ENCODE data around the gene FOXK1. TPM values are rescaled to one million over a fixed set of nuclear protein-coding genes. Genes with fewer than 3 reads are reported as not detected.

Gene FOXK1
- total and polyA plus RNA-seq, 9 of the 15 experiments (the other 6 are each of a cell fraction or from before 2014, with no cell fraction given), result 0.32 to 45.5 (median 8.1) TPM

- TF ChIP-seq, protein P1, sequence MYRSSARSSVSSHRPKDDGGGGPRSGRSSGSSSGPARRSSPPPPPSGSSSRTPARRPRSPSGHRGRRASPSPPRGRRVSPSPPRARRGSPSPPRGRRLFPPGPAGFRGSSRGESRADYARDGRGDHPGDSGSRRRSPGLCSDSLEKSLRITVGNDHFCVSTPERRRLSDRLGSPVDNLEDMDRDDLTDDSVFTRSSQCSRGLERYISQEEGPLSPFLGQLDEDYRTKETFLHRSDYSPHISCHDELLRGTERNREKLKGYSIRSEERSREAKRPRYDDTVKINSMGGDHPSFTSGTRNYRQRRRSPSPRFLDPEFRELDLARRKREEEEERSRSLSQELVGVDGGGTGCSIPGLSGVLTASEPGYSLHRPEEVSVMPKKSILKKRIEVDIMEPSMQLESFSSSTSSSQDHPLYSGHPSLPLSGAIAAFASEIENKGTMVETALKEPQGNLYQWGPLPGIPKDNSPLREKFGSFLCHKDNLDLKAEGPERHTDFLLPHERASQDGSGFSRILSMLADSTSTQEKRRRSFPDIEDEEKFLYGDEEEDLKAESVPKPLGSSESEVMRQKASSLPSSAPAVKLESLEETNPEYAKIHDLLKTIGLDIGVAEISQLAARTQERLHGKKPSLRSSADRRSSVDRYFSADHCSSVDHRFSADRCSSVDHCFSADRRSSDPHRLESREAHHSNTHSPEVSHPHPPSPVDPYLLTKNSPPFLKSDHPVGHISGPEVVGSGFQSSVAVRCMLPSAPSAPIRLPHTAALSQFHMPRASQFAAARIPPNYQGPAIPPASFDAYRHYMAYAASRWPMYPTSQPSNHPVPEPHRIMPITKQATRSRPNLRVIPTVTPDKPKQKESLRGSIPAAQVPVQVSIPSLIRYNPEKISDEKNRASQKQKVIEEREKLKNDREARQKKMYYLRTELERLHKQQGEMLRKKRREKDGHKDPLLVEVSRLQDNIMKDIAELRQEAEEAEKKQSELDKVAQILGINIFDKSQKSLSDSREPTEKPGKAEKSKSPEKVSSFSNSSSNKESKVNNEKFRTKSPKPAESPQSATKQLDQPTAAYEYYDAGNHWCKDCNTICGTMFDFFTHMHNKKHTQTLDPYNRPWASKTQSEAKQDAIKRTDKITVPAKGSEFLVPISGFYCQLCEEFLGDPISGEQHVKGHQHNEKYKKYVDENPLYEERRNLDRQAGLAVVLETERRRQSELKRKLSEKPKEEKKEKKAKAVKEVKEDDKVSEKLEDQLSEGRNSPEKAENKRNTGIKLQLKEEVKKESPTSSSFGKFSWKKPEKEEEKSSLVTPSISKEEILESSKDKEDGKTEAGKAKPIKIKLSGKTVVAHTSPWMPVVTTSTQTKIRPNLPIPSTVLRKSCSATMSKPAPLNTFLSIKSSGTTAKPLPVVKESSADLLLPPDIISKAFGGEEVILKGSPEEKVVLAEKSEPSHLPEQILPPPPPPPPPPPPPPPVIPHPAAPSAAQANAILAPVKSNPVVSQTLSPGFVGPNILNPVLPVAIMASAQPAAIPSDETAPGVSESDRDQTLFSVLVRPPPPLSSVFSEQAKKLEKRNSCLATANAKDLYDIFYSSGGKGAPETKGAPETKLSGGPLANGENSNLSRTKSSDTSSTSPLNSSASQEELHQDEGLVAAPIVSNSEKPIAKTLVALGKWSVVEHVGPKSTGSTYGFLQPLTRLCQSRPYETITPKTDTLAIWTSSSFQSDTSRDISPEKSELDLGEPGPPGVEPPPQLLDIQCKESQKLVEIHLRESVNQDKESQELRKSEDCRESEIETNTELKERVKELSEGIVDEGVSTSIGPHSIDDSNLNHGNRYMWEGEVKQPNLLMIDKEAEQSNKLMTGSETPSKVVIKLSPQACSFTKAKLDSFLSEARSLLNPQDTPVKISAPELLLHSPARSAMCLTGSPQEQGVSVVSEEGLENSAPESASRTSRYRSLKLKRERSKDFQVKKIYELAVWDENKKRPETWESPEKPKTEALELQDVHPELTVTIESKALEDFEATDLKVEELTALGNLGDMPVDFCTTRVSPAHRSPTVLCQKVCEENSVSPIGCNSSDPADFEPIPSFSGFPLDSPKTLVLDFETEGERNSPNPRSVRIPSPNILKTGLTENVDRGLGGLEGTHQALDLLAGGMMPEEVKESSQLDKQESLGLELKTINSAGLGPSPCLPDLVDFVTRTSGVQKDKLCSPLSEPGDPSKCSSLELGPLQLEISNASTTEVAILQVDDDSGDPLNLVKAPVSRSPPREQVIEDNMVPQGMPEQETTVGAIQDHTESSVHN (IDR thresholded peaks at IDR 0.05; ENCODE audit: borderline replicate concordance in 1 of 2, low read depth in 1 of 2), result no peak
- TF ChIP-seq ZNF140 (CRISPR knock-in tag; IDR thresholded peaks at IDR 0.05), result no peak
- no peak for TF ChIP-seq NBN (IDR thresholded peaks at IDR 0.05; ENCODE audit: low read depth)
- TF ChIP-seq PHB (CRISPR knock-in tag; IDR thresholded peaks at IDR 0.05), result no peak
These were observed 25.2 kb downstream of the FOXK1 start (continued) for GRCh38 chr7:4707217-4707741.

All from K562 (cell line).